HG03378 (cell line): ENCODE measurements around the gene ATRN.
"Not testable (repeated sequence)": the region's sequence is repeated elsewhere in the genome, so short reads cannot be mapped to it uniquely, and the experiment has no call there.

ENCODE experiments used
- ATAC-seq: cut with Tn5 transposase; IDR thresholded peaks from one replicate; pipeline ENCODE4 v1.9.1; 2021; ENCODE audit warnings: mild to moderate bottlenecking, moderate library complexity; ENCODE audit not compliant: unreplicated experiment

Gene ATRN

DNA sequence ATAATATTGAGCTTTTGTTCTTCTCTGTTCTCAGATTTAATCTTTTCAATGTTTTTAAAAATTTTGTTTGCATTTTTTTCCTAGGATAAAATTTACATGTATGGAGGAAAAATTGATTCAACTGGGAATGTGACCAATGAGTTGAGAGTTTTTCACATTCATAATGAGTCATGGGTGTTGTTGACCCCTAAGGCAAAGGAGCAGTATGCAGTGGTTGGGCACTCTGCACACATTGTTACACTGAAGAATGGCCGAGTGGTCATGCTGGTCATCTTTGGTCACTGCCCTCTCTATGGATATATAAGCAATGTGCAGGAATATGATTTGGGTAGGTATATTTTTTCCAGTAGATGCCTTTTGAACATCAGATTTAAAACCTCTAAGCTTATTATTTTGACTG is 89.8 kb downstream of the ATRN start:
- no peak for ATAC-seq

DNA sequence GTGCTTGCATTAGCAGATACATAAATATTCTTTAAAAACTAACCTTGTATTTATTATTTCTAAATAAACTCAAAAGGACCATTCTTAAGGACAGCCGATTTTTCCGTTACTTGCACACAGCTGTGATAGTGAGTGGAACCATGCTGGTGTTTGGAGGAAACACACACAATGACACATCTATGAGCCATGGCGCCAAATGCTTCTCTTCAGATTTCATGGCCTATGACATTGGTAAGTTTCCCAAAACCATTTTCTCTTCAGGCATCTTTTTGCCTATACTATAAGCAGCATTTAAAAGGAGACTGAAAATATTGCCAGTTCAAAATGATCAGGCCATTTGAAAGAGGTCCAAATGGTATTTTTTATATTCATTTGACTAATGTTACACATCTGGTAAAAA is 92.3 kb downstream of the ATRN start:
- ATAC-seq, result no peak

DNA sequence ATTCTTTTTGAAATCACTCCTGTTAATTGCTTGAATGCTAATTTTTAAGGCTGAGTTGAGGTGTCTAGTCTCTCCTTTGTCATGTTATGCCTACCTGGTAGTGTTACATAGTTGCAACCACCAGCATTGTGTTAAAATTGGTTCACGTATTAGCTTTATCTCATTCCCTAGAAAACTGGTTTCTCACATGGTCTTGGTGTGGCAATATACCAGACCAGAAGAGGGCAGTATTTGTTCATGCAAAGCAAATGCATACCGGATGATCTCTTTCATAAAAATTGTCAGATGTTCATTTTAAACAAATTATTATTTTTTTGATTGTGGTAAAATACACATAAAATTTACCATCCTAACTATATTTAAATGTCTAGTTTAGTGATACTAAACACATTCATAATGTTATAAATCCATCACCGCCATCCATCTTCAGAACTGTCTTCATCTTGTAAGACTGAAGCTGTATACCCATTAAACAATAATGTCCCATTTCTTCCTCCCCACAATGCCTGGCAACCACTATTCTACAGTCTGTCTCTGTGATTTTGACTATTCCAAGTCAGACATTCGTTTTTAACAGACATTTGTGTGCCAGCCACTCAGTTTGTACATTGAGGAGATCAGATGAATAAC is 92.8 kb downstream of the ATRN start:
- no peak for ATAC-seq

- no peak for ATAC-seq
Measured at GRCh38 chr20:3565851-3566250, 95.0 kb downstream of the ATRN start.

DNA sequence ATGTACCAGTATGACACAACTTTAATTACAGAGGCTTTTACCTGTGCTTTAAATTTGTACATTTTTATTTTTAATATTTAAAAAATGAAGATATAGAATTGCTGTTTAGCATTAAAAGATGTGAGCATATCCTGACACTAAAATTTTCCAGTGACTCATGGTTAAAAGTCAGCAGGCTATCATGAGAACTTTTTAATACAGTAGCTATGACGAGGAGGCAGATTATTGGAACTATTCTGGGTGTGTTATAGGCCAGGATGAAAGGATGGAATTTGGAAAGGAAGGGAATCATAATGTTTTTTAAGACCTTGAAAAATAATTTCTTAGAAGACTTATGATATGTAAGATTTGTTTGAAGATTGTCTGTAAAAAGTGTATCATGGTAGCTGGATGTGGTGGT is 101.3 kb downstream of the ATRN start:
- ATAC-seq, result no peak

- no peak for ATAC-seq
Measured at GRCh38 chr20:3576363-3576762, 105.5 kb downstream of the ATRN start.

- ATAC-seq, result no peak
Measured at GRCh38 chr20:3577366-3577765, 106.5 kb downstream of the ATRN start.

DNA sequence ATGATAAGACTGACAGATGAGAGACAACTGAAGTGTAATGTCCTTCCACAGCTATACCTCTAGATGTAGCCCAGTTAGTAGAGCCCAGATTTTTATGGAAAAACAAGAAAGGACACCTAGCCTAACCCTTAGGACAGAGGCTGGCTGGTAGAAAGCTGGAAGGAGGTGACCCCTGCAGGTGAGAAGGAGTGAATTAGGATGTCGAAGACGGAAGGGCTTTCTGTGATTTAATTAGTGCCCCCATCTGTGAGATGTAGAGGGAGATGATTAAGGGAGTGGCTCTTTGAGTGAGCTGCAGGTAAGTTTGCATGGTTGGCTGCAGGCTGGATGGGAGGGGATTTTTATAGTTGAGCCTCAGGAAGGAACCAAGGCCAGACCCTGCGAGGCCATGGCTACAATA is 109.6 kb downstream of the ATRN start:
- no peak for ATAC-seq

DNA sequence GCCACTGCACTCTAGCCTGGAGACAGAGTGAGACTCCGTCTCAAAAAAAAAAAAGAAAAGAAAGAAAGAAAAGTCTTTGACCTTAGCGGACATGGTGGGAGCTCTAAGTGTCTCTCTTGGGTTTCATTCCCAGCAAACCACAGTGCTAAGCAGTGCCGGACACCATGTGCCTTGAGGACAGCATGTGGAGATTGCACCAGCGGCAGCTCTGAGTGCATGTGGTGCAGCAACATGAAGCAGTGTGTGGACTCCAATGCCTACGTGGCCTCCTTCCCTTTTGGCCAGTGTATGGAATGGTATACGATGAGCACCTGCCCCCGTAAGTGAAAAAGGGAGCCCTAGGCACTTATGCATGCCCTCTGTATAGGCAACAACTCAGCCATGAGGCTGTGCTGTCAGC is 112.9 kb downstream of the ATRN start:
- ATAC-seq, result no peak

- no peak for ATAC-seq
Measured at GRCh38 chr20:3586093-3586492, 115.3 kb downstream of the ATRN start.

DNA sequence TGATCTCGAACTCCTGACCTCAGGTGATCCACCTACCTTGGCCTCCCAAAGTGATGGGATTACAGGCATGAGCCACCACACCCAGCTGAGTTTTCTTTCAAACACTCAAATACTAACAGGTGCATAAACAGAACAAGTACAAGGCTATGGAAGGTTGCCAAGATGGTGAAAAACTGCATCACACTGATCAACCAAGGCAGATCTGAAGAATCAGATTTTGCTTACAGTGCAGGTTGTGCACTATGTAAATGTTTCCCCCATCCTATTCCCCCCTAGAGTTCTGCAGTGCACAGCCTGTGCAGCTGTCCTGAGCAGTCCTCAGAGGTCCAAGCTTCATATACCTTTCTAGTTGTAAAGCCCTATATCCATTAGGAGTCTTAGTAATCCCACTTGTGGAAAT is 119.3 kb downstream of the ATRN start:
- no peak for ATAC-seq

DNA sequence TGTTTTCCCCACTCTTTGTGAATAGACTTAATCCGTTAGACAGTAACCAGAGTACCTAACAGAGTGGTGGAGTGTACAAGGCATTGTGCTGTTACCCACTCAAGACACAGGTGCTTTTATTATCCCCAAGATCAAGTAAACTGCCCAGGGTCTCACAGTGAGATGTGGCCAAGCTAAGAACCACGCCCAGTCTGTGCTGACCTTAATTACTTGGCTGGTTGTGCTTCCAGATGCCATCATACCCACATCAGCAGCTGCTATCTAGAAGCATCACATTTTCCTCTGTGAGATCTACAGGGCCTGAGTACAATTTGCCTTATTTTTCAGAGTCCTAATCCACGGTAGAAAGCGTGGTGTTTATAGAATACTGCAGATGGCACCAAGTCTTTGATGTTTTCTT is 122.1 kb downstream of the ATRN start:
- ATAC-seq, result no peak

DNA sequence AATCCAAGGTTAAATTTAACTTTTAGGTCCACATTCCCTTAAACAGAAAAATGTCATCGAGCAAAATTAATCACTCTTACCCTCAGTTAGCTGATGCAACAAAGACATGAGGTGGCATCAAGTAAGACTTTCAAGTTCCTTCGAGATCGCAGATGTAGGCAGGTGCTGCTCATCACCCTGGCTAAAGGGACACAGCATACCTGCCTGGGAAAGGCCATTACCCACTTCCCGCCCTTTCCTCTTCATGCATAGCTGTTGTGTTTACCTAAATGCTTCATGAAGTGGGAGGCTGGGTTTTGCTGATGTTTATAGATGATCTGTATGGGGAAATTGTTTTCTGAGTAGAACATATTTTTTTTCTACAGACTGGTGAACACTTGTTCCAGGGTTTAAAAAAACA is 124.7 kb downstream of the ATRN start:
- no peak for ATAC-seq

DNA sequence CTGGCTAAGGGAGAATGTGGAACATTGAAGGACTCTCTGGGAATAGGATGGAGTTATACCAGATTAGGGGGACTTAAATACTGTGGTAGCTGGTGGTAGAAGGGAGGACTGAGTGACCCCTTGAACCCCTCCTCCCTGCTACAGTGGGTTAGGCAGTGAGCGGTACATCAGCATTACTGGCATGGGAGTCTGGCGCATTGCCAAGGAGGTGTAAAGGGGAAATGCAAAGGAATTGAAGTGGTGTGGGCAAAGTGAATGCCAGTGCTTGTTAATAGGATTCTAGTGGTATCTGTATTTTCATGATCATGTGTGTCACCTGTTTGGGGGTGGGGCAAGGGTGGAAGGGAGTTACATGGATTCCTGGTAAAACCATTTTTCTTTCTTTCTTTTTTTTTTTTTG is 132.3 kb downstream of the ATRN start:
- ATAC-seq, result no peak

GRCh38 chr20:3605386-3605886 is 134.6 kb downstream of the ATRN start:
- not testable (repeated sequence) for ATAC-seq

DNA sequence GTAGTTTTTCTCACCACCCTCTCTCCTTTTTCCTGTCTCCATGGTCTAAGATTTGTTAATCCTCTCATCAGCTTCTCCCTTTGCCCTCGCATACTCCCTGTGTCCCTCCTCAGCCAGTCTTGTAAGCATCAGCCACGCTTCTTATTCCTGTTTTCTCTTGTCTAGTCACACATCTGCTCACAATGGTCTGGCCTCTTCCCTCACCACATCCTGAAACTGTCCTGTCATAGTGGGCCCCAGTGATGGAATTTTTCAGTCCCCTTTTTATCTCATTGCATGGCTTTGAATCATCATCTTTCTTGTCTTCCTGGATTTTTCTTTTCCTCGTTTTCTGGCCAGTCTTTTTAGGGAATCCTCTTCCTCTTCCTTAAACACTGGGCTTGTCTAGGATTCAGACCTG is 135.2 kb downstream of the ATRN start:
- no peak for ATAC-seq

GRCh38 chr20:3611901-3612300 is 141.1 kb downstream of the ATRN start:
- no peak for ATAC-seq

GRCh38 chr20:3612795-3613572 is 142.2 kb downstream of the ATRN start:
- ATAC-seq, result no peak

GRCh38 chr20:3613821-3614440 is 143.1 kb downstream of the ATRN start:
- no peak for ATAC-seq

- no peak for ATAC-seq
Measured at GRCh38 chr20:3614466-3614865, 143.6 kb downstream of the ATRN start.

DNA sequence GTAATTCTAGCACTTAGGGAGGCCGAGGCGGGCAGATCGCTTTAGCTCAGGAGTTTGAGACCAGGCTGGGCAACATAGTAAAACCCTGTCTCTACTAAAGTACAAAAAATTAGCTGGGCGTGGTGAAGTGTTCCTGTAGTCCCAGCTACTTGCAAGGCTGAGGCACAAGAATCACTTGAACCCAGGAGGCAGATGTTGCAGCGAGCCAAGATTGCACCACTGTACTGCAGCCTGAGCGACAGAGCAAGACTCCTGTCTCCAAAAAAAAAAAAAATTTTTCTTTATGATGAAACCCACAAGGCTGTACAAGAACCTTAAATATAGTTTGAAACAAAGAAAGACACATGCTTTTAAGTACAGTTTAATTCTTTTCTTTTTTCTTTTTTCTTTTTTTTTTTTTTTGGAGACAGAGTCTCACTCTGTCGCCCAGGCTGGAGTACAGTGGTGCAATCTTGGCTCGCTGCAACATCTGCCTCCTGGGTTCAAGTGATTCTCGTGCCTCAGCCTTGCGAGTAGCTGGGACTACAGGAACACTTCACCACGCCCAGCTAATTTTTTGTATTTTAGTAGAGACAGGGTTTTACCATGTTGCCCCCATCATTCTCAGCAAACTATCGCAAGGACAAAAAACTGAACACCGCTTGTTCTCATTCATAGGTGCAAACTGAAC is 144.5 kb downstream of the ATRN start:
- not testable (repeated sequence) for ATAC-seq

DNA sequence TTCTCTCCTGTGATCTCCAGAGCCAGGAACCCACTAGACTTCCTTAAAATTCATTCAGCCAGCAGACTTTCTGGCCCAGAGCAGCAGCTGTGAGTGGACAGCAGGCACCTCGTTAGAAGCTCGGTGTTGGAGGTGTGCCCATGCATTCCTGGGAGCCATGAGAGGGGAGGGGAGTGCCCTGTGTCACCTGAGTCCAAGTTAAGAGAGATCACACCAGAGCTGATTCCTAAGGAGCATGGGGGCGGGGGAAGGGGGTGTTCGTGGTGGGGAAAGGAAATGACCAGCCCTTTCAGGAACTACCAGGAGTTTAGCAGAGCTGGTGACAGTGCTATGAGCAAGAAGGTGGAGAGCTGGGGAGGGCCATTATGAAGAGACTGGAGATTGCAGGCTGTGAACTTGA is 145.4 kb downstream of the ATRN start:
- ATAC-seq, result no peak
